ENCODE measurements around the gene COLEC11.

- TF ChIP-seq POLR2A (IDR thresholded peaks at IDR 0.05) = no peak
- TF ChIP-seq CTCF (IDR thresholded peaks at IDR 0.05) = no peak
These were observed 14.5 kb upstream of the COLEC11 start for GRCh38 chr2:3580449-3580848.
